ENCODE data around the gene OR7D2. TPM values are rescaled to one million over a fixed set of nuclear protein-coding genes. Genes with fewer than 3 reads are reported as not detected.
"Not testable (repeated sequence)": the region's sequence is repeated elsewhere in the genome, so short reads cannot be mapped to it uniquely, and the experiment has no call there.

OR7D2 gene
- total RNA-seq, 1 donor from 2014 or later, result 0.35 TPM

DNA sequence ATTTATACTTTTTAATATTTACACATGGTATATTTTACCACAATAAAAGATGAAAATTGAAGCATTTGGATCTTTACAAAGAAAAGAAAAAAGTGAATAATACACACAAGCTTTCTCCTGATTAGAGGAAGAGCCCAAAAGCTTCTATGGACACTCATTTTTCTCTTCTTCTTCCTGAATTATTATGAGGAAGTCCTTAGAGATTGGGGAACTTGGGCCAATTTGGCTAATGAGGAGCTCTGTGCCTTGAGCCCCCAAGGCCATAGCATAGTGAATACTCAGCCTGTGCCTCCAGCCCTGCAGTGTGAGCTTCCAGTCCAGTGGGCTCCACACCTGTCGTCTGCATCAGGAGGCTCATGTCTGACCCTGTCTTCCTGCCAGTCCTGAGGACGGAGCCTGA lies 19.3 kb downstream of the OR7D2 start:
- not testable (repeated sequence) for DNase-seq (ENCODE audit: extremely low read depth, low read depth, low spot score)

DNA sequence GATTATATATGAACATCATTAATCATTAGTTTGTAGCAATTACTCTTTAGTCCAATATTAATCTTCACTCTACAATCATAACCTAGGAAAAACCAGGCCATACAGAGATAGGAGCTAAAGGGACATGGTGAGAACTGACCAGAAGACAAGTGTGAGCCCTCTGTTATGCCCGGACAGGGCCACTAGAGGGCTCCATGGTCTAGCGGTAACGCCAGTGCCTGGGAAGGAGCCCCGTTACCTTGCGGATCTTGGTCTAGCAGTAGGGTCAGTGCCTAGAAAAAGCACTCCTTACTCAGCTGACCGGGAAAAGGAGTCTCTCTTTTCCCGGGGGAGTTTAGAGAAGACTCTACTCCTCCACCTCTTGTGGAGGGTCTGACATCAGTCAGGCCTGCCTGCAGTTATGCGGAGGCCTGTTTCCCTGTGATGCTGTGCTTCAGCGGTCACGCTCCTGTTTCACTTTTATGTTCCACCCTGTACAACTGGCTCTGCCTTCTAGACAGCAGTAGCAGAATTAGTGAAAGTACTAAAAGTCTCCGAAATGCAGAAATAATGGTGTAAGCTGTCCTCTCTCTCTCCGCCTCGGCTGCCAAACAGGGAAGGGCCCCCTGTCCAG lies 26.8 kb downstream of the OR7D2 start:
- peak; percentile 22 for DNase-seq (ENCODE audit: extremely low read depth, low read depth, low spot score)

DNA sequence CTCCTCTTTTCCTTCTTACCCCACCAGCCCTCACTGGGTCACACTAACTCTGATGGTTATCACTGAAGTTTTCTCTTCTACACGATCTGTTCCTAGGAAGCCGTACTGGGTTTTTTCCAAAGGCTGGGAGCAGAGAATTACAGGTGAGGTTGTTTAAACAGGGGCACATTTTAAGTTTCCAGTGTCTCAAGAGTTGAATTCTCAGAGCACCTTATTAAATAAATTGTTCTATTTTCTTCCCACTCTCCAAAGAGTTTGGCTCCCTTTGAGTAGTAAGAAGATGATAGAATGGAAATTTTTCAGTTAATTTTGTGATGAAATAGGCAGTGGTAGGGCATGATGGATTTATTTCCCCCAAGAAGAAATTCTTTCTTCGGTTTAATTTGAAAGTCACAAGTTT lies 40.7 kb downstream of the OR7D2 start, which contains the start of gene OR7D4:
TSS of gene OR7D4 (minus strand) at position 101 of the 400 bp plus-strand sequence. CDS start 4,752 bp downstream, outside the sequence.
- DNase-seq (ENCODE audit: extremely low read depth, low read depth, low spot score), result no peak

Other genes starting within 250 kb of the OR7D2 start
- not detected in 2 replicates for gene MUC16, start 168.6 kb upstream of the OR7D2 start, total RNA-seq
- not detected in 2 replicates for gene OR1M1, start 91.9 kb upstream of the OR7D2 start, total RNA-seq
- gene OR7G2, start 71.5 kb upstream of the OR7D2 start, total RNA-seq, result not detected in 2 replicates
- gene OR7G1, start 63.2 kb upstream of the OR7D2 start, total RNA-seq, result not detected in 2 replicates
- gene OR7G3, start 52.0 kb upstream of the OR7D2 start, total RNA-seq, result not detected in 2 replicates
- 14.5 and 22.5 TPM in 2 replicates for gene ZNF317, start 38.6 kb upstream of the OR7D2 start, total RNA-seq
- gene OR7D4, start 40.6 kb downstream of the OR7D2 start, total RNA-seq, result not detected in 2 replicates
- not detected in 2 replicates for gene OR7E24, start 72.0 kb downstream of the OR7D2 start, total RNA-seq
- 2.0 and 9.7 TPM in 2 replicates for gene ZNF699, start 130.9 kb downstream of the OR7D2 start, total RNA-seq
- gene ZNF559, start 145.2 kb downstream of the OR7D2 start, total RNA-seq, result 12.5 and 12.9 TPM in 2 replicates
- 0.24 and 2.2 TPM in 2 replicates for gene ZNF177, start 184.0 kb downstream of the OR7D2 start, total RNA-seq

Measured in glomerular endothelial cell (primary cell).